HCT116 (cell line): Measurements from ENCODE around the gene CBFA2T2. TPM values are rescaled to one million over a fixed set of nuclear protein-coding genes. Genes with fewer than 3 reads are reported as not detected.

ENCODE experiments used
- ATAC-seq: fragments of 200-7000 bp; cut with Tn5 transposase; 2 replicates; pipeline ENCODE4 v1.9.1; 2020; ENCODE audit warnings: mild to moderate bottlenecking, moderate library complexity
- BruUV-seq: library from RNA; stranded (reverse); fragments of 400-500 nt; replicated peaks from 2 replicates; lab custom pipeline; 2021; lab: Mats Ljungman, UMichigan
- CTCF ChIA-PET: fragments of 300-600 bp; sonication (Branson Sonifier 250); formaldehyde crosslinking; loops from one replicate; lab custom pipeline; 2021; ENCODE audit warnings: antibody characterized with exemption; lab: Charles Lee
- POLR2A ChIA-PET: fragments of 300-600, 350-600 bp; sonication (Branson Sonifier 250); formaldehyde crosslinking; loops from one replicate; lab custom pipeline; 2021; ENCODE audit warnings: antibody characterized with exemption; lab: Charles Lee
- RAD21 ChIA-PET, 2 experiments: fragments of 300-600 bp; sonication (Branson Sonifier 250); formaldehyde crosslinking; loops; one replicate each; lab custom pipeline; 2023; ENCODE audit warnings: low total read pairs in 2 of 2; ENCODE audit not compliant: uncharacterized antibody in 2 of 2, unreplicated experiment in 2 of 2, low non-redundant PET in 1 of 2; lab: Charles Lee
- DNase-seq: peaks from one replicate; pipeline ENCODE4 v3.0.0-alpha.2; 2010; ENCODE audit warnings: low read depth, low spot score
- H2AFZ ChIP-seq: fragments of 200-600 bp; shearing (Covaris generic), sonication (generic); 2 replicates; pipeline ENCODE4 v1.6.1; 2017; ENCODE audit warnings: low read depth, mixed run types, mixed read lengths, antibody characterized with exemption, low read length; ENCODE audit not compliant: poor library complexity, severe bottlenecking
- H3K27ac ChIP-seq: 2 replicates; pipeline ENCODE4 v1.5.1; 2012; ENCODE audit warnings: low read depth, low read length
- H3K27me3 ChIP-seq: fragments of 200-600 bp; sonication (generic); 2 replicates; pipeline ENCODE4 v1.6.1; 2016; ENCODE audit warnings: mixed run types, low read length, mixed read lengths; ENCODE audit not compliant: insufficient read depth
- H3K36me3 ChIP-seq, 2 experiments: fragments of 200-500 bp in 1 of 2; fragments of 200-600 bp in 1 of 2; sonication (Bioruptor generic) in 1 of 2; sonication (generic) in 1 of 2; 2 replicates each; pipeline versions ENCODE4 v1.5.1 to v1.6.1; 2014 to 2016; ENCODE audit warnings: low read length in 2 of 2, inconsistent platforms in 1 of 2, mixed read lengths in 1 of 2, mixed run types in 1 of 2; ENCODE audit not compliant: insufficient read depth in 2 of 2, control insufficient read depth in 1 of 2
- H3K4me1 ChIP-seq, 2 experiments: fragments of 200-600 bp in 1 of 2; sonication (generic) in 1 of 2; 2 replicates each; pipeline versions ENCODE4 v1.5.1 to v1.6.1; 2012 to 2017; ENCODE audit warnings: low read length in 2 of 2, inconsistent platforms in 1 of 2, mild to moderate bottlenecking in 1 of 2, mixed read lengths in 1 of 2, mixed run types in 1 of 2, moderate library complexity in 1 of 2; ENCODE audit not compliant: insufficient read depth in 2 of 2, control insufficient read depth in 1 of 2
- H3K4me2 ChIP-seq: fragments of 200-600 bp; sonication (generic); 2 replicates; pipeline ENCODE4 v1.6.1; 2017; ENCODE audit warnings: mixed run types, low read length, mixed read lengths
- H3K4me3 ChIP-seq, 2 experiments: fragments of 200-600 bp in 1 of 2; sonication (generic) in 1 of 2; replicated peaks in 1 of 2; 2 replicates each; pipeline ENCODE4 v1.5.1; 2011 to 2016; ENCODE audit warnings: low read length in 2 of 2, control low read depth in 1 of 2, low read depth in 1 of 2, mild to moderate bottlenecking in 1 of 2, mixed read lengths in 1 of 2, mixed run types in 1 of 2
- H3K79me2 ChIP-seq: fragments of 200-600 bp; sonication (generic); 2 replicates; pipeline ENCODE4 v1.6.1; 2017; ENCODE audit warnings: mild to moderate bottlenecking, mixed run types, low read length, moderate library complexity, mixed read lengths; ENCODE audit not compliant: insufficient read depth
- H3K9ac ChIP-seq: fragments of 200-600 bp; sonication (generic); 2 replicates; pipeline ENCODE4 v1.6.1; 2016; ENCODE audit warnings: low read length, mixed read lengths
- H3K9me2 ChIP-seq: fragments of 200-600 bp; sonication (generic), shearing (Covaris generic); 2 replicates; pipeline ENCODE4 v1.6.1; 2017; ENCODE audit warnings: mixed run types, mild to moderate bottlenecking, moderate library complexity; ENCODE audit not compliant: insufficient read depth
- H3K9me3 ChIP-seq, 2 experiments: fragments of 200-500 bp in 1 of 2; fragments of 200-600 bp in 1 of 2; sonication (Bioruptor generic) in 1 of 2; sonication (generic) in 1 of 2; 2 replicates each; pipeline ENCODE4 v1.6.1; 2014 to 2017; ENCODE audit warnings: low read length in 2 of 2, mixed read lengths in 2 of 2, inconsistent platforms in 1 of 2, low read depth in 1 of 2, mild to moderate bottlenecking in 1 of 2, mixed run types in 1 of 2, moderate library complexity in 1 of 2; ENCODE audit not compliant: control insufficient read depth in 1 of 2, insufficient read depth in 1 of 2
- H4K20me1 ChIP-seq: fragments of 200-600 bp; sonication (generic), shearing (Covaris generic); 2 replicates; pipeline ENCODE4 v1.6.1; 2017; ENCODE audit warnings: mixed run types, mild to moderate bottlenecking, moderate library complexity; ENCODE audit not compliant: insufficient read depth
- ATF3 ChIP-seq: IDR thresholded peaks from 2 replicates; pipeline ENCODE4 v1.6.1; 2012
- CEBPB ChIP-seq: IDR thresholded peaks from 2 replicates; pipeline ENCODE4 v1.6.1; 2012; ENCODE audit warnings: low read depth
- EGR1 ChIP-seq: IDR thresholded peaks from 2 replicates; pipeline ENCODE4 v1.6.1; 2012; ENCODE audit warnings: low read depth
- ELF1 ChIP-seq: IDR thresholded peaks from 2 replicates; pipeline ENCODE4 v1.6.1; 2012; ENCODE audit warnings: low read depth, borderline replicate concordance
- EZH2 ChIP-seq: fragments of 200-600 bp; sonication (generic); IDR thresholded peaks from 2 replicates; pipeline ENCODE4 v1.6.1; 2017; ENCODE audit warnings: antibody characterized with exemption, mixed run types
- EZH2phosphoT487 ChIP-seq: fragments of 200-600 bp; IDR thresholded peaks from 2 replicates; pipeline ENCODE4 v1.6.1; 2018; ENCODE audit warnings: antibody characterized with exemption, borderline replicate concordance
- POLR2A ChIP-seq: IDR thresholded peaks from 2 replicates; pipeline ENCODE4 v1.7.0; 2011; ENCODE audit warnings: borderline replicate concordance; ENCODE audit not compliant: insufficient read depth, insufficient read length; ENCODE audit errors: extremely low read depth
- POLR2AphosphoS5 ChIP-seq: IDR thresholded peaks from 2 replicates; pipeline ENCODE4 v1.6.1; 2011; ENCODE audit warnings: mild to moderate bottlenecking, low read depth, low read length, moderate library complexity
- RAD21 ChIP-seq: IDR thresholded peaks from 2 replicates; pipeline ENCODE4 v1.6.1; 2012; ENCODE audit warnings: low read depth, mild to moderate bottlenecking
- SRF ChIP-seq: IDR thresholded peaks from 2 replicates; pipeline ENCODE4 v1.6.1; 2012; ENCODE audit warnings: low read depth
- ZBTB33 ChIP-seq: IDR thresholded peaks from 2 replicates; pipeline ENCODE4 v1.6.1; 2011; ENCODE audit warnings: mild to moderate bottlenecking, low read length, moderate library complexity; ENCODE audit not compliant: insufficient replicate concordance; ENCODE audit errors: extremely low read depth
- ZNF274 ChIP-seq: fragments of 200-500 bp; sonication (Bioruptor generic); IDR thresholded peaks from 2 replicates; pipeline ENCODE4 v1.6.1; 2014; ENCODE audit warnings: mild to moderate bottlenecking, low read depth, low read length, inconsistent platforms
- intact Hi-C: fragments of 100-400 bp; cut with micrococcal nuclease; formaldehyde crosslinking; loops from 2 replicates; pipeline ENCODE4 v1.10.0; 2022
- total RNA-seq: library from RNA; stranded (reverse); gene quantifications from one replicate; pipeline ENCODE4 v1.2.1, GENCODE V29; 2021; ENCODE audit not compliant: unreplicated experiment
- TF ChIP-seq, protein P1 (sequence below): IDR thresholded peaks from 2 replicates; pipeline ENCODE4 v1.6.1; 2012

Gene CBFA2T2
- total RNA-seq, 1 experiment from 2014 or later, result 8.0 TPM

- no peak for DNase-seq
- POLR2A ChIA-PET, result no interaction called here
- H3K4me2 ChIP-seq, result no peak overlapping the region
Measured at GRCh38 chr20:33539129-33539528, 49.2 kb downstream of the CBFA2T2 start.

More at GRCh38 chr20:33539129-33539528, 49.2 kb downstream of the CBFA2T2 start:
- TF ChIP-seq EZH2phosphoT487 (no peak), ZBTB33 (no peak), ELF1 (no peak), ZNF274 (no peak), EGR1 (no peak), RAD21 (no peak), EZH2 (no peak), CEBPB (no peak), POLR2AphosphoS5 (no peak), ATF3 (no peak), SRF (no peak), POLR2A (no peak)
- TF ChIP-seq, protein P1, sequence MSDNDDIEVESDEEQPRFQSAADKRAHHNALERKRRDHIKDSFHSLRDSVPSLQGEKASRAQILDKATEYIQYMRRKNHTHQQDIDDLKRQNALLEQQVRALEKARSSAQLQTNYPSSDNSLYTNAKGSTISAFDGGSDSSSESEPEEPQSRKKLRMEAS, result no peak
- ChIA-PET RAD21 (no interaction called here), CTCF (no interaction called here)
- H3K79me2 ChIP-seq, result no peaks in the 10 kb centered on the region; the same call in 1 of the 2 replicates
- no peaks in the 10 kb centered on the region for H3K9me2 ChIP-seq
- H3K27ac ChIP-seq, result no peak overlapping the region
- no peak overlapping the region for H3K4me3 ChIP-seq
- no TSS peak for BruUV-seq
- H3K27me3 ChIP-seq, result no peaks in the 10 kb centered on the region
- no peak for ATAC-seq
- H4K20me1 ChIP-seq, result no peaks in the 10 kb centered on the region
- no peak overlapping the region for H2AFZ ChIP-seq
- no peaks in the 10 kb centered on the region for H3K36me3 ChIP-seq
- no peak overlapping the region for H3K9ac ChIP-seq
- no peaks in the 10 kb centered on the region for H3K4me1 ChIP-seq
- intact Hi-C loops, result no loop called here
- H3K9me3 ChIP-seq, result no peaks in the 10 kb centered on the region
